H1 (cell line): ENCODE results near the gene TOM1. TPM values are rescaled to one million over a fixed set of nuclear protein-coding genes. Genes with fewer than 3 reads are reported as not detected.

Experiments
- BACH1 ChIP-seq: IDR thresholded peaks from 2 replicates; pipeline ENCODE4 v1.6.1; 2012; ENCODE audit warnings: low read length, improper control_type of control experiment
- CBX8 ChIP-seq: fragments of 300-800, 300-1000 bp; sonication (generic); IDR thresholded peaks from 2 replicates; pipeline ENCODE4 v1.7.1; 2016; ENCODE audit warnings: low read depth, low read length, borderline replicate concordance
- CHD7 ChIP-seq: fragments of 300-600 bp; sonication (generic); IDR thresholded peaks from 2 replicates; pipeline ENCODE4 v1.7.1; 2012; ENCODE audit warnings: low read length, moderate library complexity, mild to moderate bottlenecking, inconsistent platforms; ENCODE audit not compliant: insufficient replicate concordance
- CREB1 ChIP-seq: IDR thresholded peaks from 2 replicates; pipeline ENCODE4 v1.6.1; 2012; ENCODE audit warnings: inconsistent platforms
- E2F6 ChIP-seq: IDR thresholded peaks from 2 replicates; pipeline ENCODE4 v1.6.1; 2012; ENCODE audit warnings: inconsistent platforms
- NRF1 ChIP-seq: IDR thresholded peaks from 2 replicates; pipeline ENCODE4 v1.6.1; 2011; ENCODE audit warnings: mild to moderate bottlenecking, low read depth, low read length, improper control_type of control experiment
- RFX5 ChIP-seq: IDR thresholded peaks from 2 replicates; pipeline ENCODE4 v1.6.1; 2011; ENCODE audit warnings: low read depth, low read length, improper control_type of control experiment, borderline replicate concordance
- SIRT6 ChIP-seq: IDR thresholded peaks from one replicate; pipeline ENCODE4 v1.7.1; 2012; ENCODE audit warnings: low read length, inconsistent platforms
- YY1 ChIP-seq: IDR thresholded peaks from 2 replicates; pipeline ENCODE4 v1.6.1; 2011; ENCODE audit warnings: low read depth, mild to moderate bottlenecking, low read length
- polyA plus RNA-seq, 7 experiments: library from polyadenylated mRNA; depleted of rRNA in 3 of 7; stranded (reverse) in 5 of 7; unstranded in 2 of 7; fragments of >200 nt in 5 of 7; fragments of 200-250 nt in 2 of 7; gene quantifications; 1 replicate in 5 of 7; 2 replicates in 1 of 7; 4 replicates in 1 of 7; pipeline versions ENCODE4 v1.2.1 to v1.2.3, GENCODE V29; 2011 to 2013; ENCODE audit warnings: missing spikeins in 2 of 7, mixed read lengths in 2 of 7
- total RNA-seq: library from RNA; stranded (reverse); fragmentation: NEBNext Ultra II Directional; extraction: Animal tissue kit (Norgen Biotek cat#: 25700); gene quantifications from 2 replicates; pipeline ENCODE4 v1.2.1, GENCODE V29; 2021

Gene TOM1
- total and polyA plus RNA-seq, 2 of the 8 experiments (the other 6 are each of a cell fraction or from before 2014, with no cell fraction given) = 25.1 to 39.2 TPM

GRCh38 chr22:35310556-35311550, 11.2 kb downstream of the TOM1 start (continued):
- no peak for TF ChIP-seq CHD7
- TF ChIP-seq YY1 = no peak
- TF ChIP-seq E2F6 = no peak
- no peak for TF ChIP-seq BACH1
- no peak for TF ChIP-seq NRF1
- no peak for TF ChIP-seq CBX8
- TF ChIP-seq SIRT6 = no peak
- TF ChIP-seq CREB1 = no peak
- no peak for TF ChIP-seq RFX5
